ENCODE results near the gene SIL1. TPM values are rescaled to one million over a fixed set of nuclear protein-coding genes. Genes with fewer than 3 reads are reported as not detected.
"Not testable (repeated sequence)": the region's sequence is repeated elsewhere in the genome, so short reads cannot be mapped to it uniquely, and the experiment has no call there.

The SIL1 gene
- total RNA-seq, 1 experiment from 2014 or later: 114 TPM

DNA sequence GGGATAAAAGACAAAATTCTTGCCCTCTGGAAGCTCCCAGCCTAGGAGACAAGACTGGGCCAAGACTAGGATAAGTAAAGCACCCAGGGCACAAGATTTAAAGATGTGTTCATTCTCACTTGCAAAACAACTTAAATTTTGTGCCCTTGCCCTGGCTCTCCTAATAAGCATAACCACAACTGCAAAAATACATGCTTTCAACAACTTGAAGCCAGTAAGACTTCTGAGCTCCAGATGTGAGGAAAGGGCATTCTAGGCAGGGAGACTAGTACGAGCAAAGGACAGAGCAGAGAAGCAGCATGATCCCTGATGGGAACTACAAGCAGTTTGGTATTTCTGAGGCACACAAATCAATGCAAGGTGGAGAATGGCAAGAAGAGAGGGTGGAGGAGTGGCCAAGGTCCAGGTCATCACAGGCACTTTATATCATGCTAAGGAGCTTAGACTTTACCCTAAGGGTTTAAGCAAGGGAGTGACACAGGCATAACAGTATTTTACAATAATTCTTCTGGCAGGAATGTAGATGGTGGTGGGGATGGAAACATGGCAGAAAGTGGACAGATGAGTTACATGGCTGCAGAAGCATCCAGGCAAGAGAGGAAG lies 30.1 kb upstream of the SIL1 start:
- H3K4me3 Mint-ChIP-seq (ENCODE audit: unreplicated experiment): no peak overlapping the region
- no peaks in the 10 kb centered on the region for H3K27me3 Mint-ChIP-seq (ENCODE audit: insufficient read depth, unreplicated experiment)
- BruUV-seq (replicated peaks): no TSS peak
- no peaks in the 10 kb centered on the region for H3K36me3 Mint-ChIP-seq (ENCODE audit: insufficient read depth, unreplicated experiment)
- H3K9me3 Mint-ChIP-seq (ENCODE audit: unreplicated experiment): no peaks in the 10 kb centered on the region
- DNase-seq (ENCODE audit: unreplicated experiment): no peak
- intact Hi-C loops (cut with micrococcal nuclease): no loop called here
- CTCF ChIA-PET: interaction anchor here (0.5 to 1.5 kb wide), 4 partner anchors 22 to 587 kb away, joined by 3 to 5 read pairs (median 3); no protein-coding TSS in a partner anchor
- POLR2A ChIA-PET: interaction anchor here (0.9 to 2.4 kb wide), 3 partner anchors 9 to 127 kb away, joined by 3 to 14 read pairs (median 3); partner anchors contain the start of gene SIL1
- TF ChIP-seq, protein P1, sequence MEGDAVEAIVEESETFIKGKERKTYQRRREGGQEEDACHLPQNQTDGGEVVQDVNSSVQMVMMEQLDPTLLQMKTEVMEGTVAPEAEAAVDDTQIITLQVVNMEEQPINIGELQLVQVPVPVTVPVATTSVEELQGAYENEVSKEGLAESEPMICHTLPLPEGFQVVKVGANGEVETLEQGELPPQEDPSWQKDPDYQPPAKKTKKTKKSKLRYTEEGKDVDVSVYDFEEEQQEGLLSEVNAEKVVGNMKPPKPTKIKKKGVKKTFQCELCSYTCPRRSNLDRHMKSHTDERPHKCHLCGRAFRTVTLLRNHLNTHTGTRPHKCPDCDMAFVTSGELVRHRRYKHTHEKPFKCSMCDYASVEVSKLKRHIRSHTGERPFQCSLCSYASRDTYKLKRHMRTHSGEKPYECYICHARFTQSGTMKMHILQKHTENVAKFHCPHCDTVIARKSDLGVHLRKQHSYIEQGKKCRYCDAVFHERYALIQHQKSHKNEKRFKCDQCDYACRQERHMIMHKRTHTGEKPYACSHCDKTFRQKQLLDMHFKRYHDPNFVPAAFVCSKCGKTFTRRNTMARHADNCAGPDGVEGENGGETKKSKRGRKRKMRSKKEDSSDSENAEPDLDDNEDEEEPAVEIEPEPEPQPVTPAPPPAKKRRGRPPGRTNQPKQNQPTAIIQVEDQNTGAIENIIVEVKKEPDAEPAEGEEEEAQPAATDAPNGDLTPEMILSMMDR (IDR thresholded peaks at IDR 0.05; ENCODE audit: unreplicated experiment): no peak
- H3K27ac Mint-ChIP-seq (ENCODE audit: low read depth, unreplicated experiment): no peak overlapping the region
- H3K4me1 Mint-ChIP-seq (ENCODE audit: insufficient read depth, unreplicated experiment): peaks cover 5% of the 10 kb centered on the region

DNA sequence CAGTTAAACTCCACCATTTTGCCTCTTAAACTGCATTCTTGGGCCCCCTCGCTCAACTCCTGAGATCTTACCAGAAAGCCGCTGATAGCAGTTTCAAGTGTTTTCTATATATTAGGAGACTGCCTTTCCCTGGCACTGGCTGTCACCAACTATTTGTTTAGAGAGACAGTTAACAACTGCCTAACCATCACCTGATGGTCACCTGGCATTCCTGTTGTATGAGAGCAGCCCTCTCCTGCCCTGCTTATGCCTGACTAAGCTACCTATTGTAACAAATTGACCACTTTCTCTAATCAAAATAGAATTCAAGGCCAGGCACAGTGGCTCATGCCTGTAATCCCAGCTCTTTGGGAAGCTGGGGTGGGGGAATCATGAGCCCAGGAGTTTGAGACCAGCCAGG lies 28.0 kb upstream of the SIL1 start:
- H3K27me3 Mint-ChIP-seq (ENCODE audit: insufficient read depth, unreplicated experiment): no peaks in the 10 kb centered on the region
- H3K4me1 Mint-ChIP-seq (ENCODE audit: insufficient read depth, unreplicated experiment): peaks cover 5% of the 10 kb centered on the region
- no peak overlapping the region for H3K27ac Mint-ChIP-seq (ENCODE audit: low read depth, unreplicated experiment)
- CTCF ChIA-PET: interaction anchor here (1.0 kb wide), 1 partner anchor 25 kb away, joined by 5 read pairs; no protein-coding TSS in a partner anchor
- no TSS peak for BruUV-seq (replicated peaks)
- H3K4me3 Mint-ChIP-seq (ENCODE audit: unreplicated experiment): no peak overlapping the region
- DNase-seq (ENCODE audit: unreplicated experiment): no peak
- H3K9me3 Mint-ChIP-seq (ENCODE audit: unreplicated experiment): no peaks in the 10 kb centered on the region
- intact Hi-C loops (cut with micrococcal nuclease): no loop called here
- POLR2A ChIA-PET: interaction anchor here (0.7 kb wide), 1 partner anchor 28 kb away, joined by 3 read pairs; the partner anchor contains the start of gene SIL1
- no peaks in the 10 kb centered on the region for H3K36me3 Mint-ChIP-seq (ENCODE audit: insufficient read depth, unreplicated experiment)
- TF ChIP-seq, protein P1 (IDR thresholded peaks at IDR 0.05; ENCODE audit: unreplicated experiment): no peak

DNA sequence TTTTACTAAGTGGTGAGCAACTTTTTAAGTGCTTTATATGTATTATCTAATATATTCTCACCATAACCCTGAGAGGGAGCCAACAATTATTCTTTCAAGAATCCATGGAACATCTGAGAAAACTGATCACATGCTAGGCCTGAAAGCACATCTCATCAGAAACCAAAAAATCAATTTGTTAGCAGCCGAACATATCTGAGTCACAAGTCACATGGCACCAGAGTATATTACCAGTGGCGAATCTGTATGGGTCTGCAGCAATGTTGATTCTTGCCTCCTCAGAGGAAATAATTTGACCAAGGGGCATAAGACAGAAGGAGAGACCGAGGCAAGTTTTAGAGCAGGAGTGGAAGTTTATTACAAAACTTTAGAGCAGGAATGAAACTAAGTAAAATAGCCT lies 25.3 kb upstream of the SIL1 start:
- ChIA-PET CTCF (interaction anchor here (0.5 to 0.6 kb wide), 2 partner anchors 39 to 75 kb away, joined by 3 to 4 read pairs; no protein-coding TSS in a partner anchor), POLR2A (interaction anchor here (0.7 to 0.9 kb wide), 3 partner anchors 12 to 571 kb away, joined by 3 read pairs; partner anchors contain the start of gene SIL1)
- H3K27me3 Mint-ChIP-seq (ENCODE audit: insufficient read depth, unreplicated experiment): no peaks in the 10 kb centered on the region
- TF ChIP-seq, protein P1 (IDR thresholded peaks at IDR 0.05; ENCODE audit: unreplicated experiment): no peak
- no peaks in the 10 kb centered on the region for H3K9me3 Mint-ChIP-seq (ENCODE audit: unreplicated experiment)
- H3K4me1 Mint-ChIP-seq (ENCODE audit: insufficient read depth, unreplicated experiment): peaks cover 5% of the 10 kb centered on the region
- no peak overlapping the region for H3K27ac Mint-ChIP-seq (ENCODE audit: low read depth, unreplicated experiment)
- DNase-seq (ENCODE audit: unreplicated experiment): no peak
- no TSS peak for BruUV-seq (replicated peaks)
- H3K36me3 Mint-ChIP-seq (ENCODE audit: insufficient read depth, unreplicated experiment): no peaks in the 10 kb centered on the region
- H3K4me3 Mint-ChIP-seq (ENCODE audit: unreplicated experiment): no peak overlapping the region
- intact Hi-C loops (cut with micrococcal nuclease): no loop called here

DNA sequence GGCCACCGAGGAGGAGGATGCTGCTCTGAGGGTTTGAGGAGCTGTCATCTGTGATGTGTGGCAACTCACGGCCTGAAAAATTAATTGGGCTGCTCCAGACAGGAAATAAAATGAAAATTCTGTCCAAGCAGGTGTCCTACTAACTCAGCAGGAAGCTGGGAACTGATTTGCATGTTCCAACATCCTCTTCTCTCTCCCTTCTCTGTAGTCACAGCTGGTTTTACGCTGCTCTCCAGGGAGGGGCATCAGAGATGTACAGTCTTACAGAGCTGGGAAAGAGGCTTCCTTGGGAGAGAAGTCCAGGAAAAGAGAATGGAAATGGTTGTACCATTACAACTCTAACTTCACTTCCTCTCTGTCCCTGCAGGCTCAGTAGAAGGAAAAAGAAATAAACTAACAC lies 24.2 kb upstream of the SIL1 start:
- no peaks in the 10 kb centered on the region for H3K9me3 Mint-ChIP-seq (ENCODE audit: unreplicated experiment)
- ChIA-PET POLR2A (interaction anchor here (0.8 to 1.3 kb wide), 4 partner anchors 8 to 647 kb away, joined by 3 to 4 read pairs (median 3); partner anchors contain the start of genes HSPA9 and SIL1), CTCF (interaction anchor here (0.5 to 0.8 kb wide), 2 partner anchors 9 to 652 kb away, joined by 3 to 4 read pairs; no protein-coding TSS in a partner anchor)
- BruUV-seq (replicated peaks): no TSS peak
- no peak overlapping the region for H3K27ac Mint-ChIP-seq (ENCODE audit: low read depth, unreplicated experiment)
- no peaks in the 10 kb centered on the region for H3K36me3 Mint-ChIP-seq (ENCODE audit: insufficient read depth, unreplicated experiment)
- peaks cover 5% of the 10 kb centered on the region for H3K4me1 Mint-ChIP-seq (ENCODE audit: insufficient read depth, unreplicated experiment)
- no peaks in the 10 kb centered on the region for H3K27me3 Mint-ChIP-seq (ENCODE audit: insufficient read depth, unreplicated experiment)
- intact Hi-C loops (cut with micrococcal nuclease): no loop called here
- no peak overlapping the region for H3K4me3 Mint-ChIP-seq (ENCODE audit: unreplicated experiment)
- no peak for DNase-seq (ENCODE audit: unreplicated experiment)
- TF ChIP-seq, protein P1 (IDR thresholded peaks at IDR 0.05; ENCODE audit: unreplicated experiment): no peak

DNA sequence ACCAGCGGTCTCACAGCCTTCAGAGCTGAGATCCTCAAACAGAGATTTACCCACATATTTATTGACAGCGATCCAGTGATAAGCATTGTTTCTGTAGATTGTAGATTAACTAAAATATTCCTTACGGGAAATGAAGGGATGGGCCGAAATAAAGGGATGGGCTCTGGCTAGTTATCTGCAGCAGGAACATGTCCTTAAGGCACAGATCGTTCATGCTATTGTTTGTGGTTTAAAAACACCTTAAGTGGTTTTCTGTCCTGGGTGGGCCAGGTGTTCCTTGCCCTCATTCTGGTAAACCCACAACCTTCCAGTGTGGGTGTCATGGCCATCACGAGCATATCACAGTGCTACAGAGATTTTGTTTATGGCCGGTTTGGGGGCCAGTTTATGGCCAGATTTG lies 19.9 kb upstream of the SIL1 start:
- H3K36me3 Mint-ChIP-seq (ENCODE audit: insufficient read depth, unreplicated experiment); H3K4me3 Mint-ChIP-seq (ENCODE audit: unreplicated experiment); DNase-seq (ENCODE audit: unreplicated experiment); H3K4me1 Mint-ChIP-seq (ENCODE audit: insufficient read depth, unreplicated experiment); BruUV-seq (replicated peaks); H3K27me3 Mint-ChIP-seq (ENCODE audit: insufficient read depth, unreplicated experiment); H3K27ac Mint-ChIP-seq (ENCODE audit: low read depth, unreplicated experiment); intact Hi-C loops (cut with micrococcal nuclease); POLR2A ChIA-PET; H3K9me3 Mint-ChIP-seq (ENCODE audit: unreplicated experiment): not testable (repeated sequence)
- CTCF ChIA-PET: interaction anchor here (1.0 kb wide), 1 partner anchor 12 kb away, joined by 3 read pairs; no protein-coding TSS in a partner anchor

All from MCF 10A (cell line).